Kidney (tissue), 14 donors: ENCODE data around the gene AGPAT3. TPM values are rescaled to one million over a fixed set of nuclear protein-coding genes. Genes with fewer than 3 reads are reported as not detected.
A peak's percentile ranks its signal among the peaks of the same experiment; 100 is the strongest.

ENCODE experiments used
- DNase-seq, 5 donors: peaks; one replicate each; pipeline ENCODE4 v3.0.0-alpha.2; 2013 to 2020
- FAIRE-seq: peaks from 2 replicates; lab custom pipeline; 2012; peaks lifted over from hg19 to GRCh38; lab: Jason Lieb, UNC
- H3K27ac ChIP-seq, 2 donors: one replicate each; pipeline ENCODE4 v1.7.0; 2013; ENCODE audit warnings: low read depth in 2 of 2, low read length in 2 of 2, inconsistent platforms in 1 of 2
- H3K27me3 ChIP-seq: one replicate; pipeline ENCODE4 v1.7.1; 2013; ENCODE audit warnings: low read length, inconsistent platforms; ENCODE audit not compliant: control insufficient read depth, insufficient read depth
- H3K36me3 ChIP-seq, 3 donors: one replicate each; pipeline versions ENCODE4 v1.7.0 to v1.7.1; 2013; ENCODE audit warnings: low read length in 3 of 3, control low read depth in 1 of 3, inconsistent platforms in 1 of 3; ENCODE audit not compliant: insufficient read depth in 3 of 3, control insufficient read depth in 2 of 3
- H3K4me1 ChIP-seq, 3 donors: one replicate each; pipeline versions ENCODE4 v1.7.0 to v1.7.1; 2013; ENCODE audit warnings: low read length in 3 of 3, inconsistent platforms in 1 of 3, low read depth in 1 of 3; ENCODE audit not compliant: control insufficient read depth in 2 of 3, insufficient read depth in 2 of 3
- H3K4me3 ChIP-seq, 3 donors: one replicate each; pipeline versions ENCODE4 v1.7.0 to v1.8.1; 2013; ENCODE audit warnings: low read length in 3 of 3, control low read depth in 1 of 3, inconsistent platforms in 1 of 3
- H3K9ac ChIP-seq, 3 donors: one replicate each; pipeline versions ENCODE4 v1.7.0 to v1.7.1; 2013; ENCODE audit warnings: low read length in 3 of 3, control low read depth in 1 of 3, inconsistent platforms in 1 of 3
- H3K9me3 ChIP-seq, 3 donors: one replicate each; pipeline versions ENCODE4 v1.7.0 to v1.7.1; 2013; ENCODE audit warnings: low read length in 3 of 3, control low read depth in 1 of 3, inconsistent platforms in 1 of 3; ENCODE audit not compliant: control insufficient read depth in 2 of 3, insufficient read depth in 1 of 3
- intact Hi-C: fragments of 100-400 bp; cut with DNase I; formaldehyde crosslinking; loops from one replicate; pipeline ENCODE4 v1.11.1; 2022
- polyA plus RNA-seq: library from polyadenylated mRNA; stranded (reverse); fragments of 350-450 nt; fragmentation: Illumina TruSeq; extraction: RNeasy Lipid Tissue Mini Kit (QIAGEN cat#74804); gene quantifications from one replicate; pipeline ENCODE4 v1.2.3, GENCODE V29; 2014; ENCODE audit warnings: low read depth, low replicate concordance; ENCODE audit not compliant: insufficient read depth
- total RNA-seq: library from RNA; stranded (reverse); fragmentation: NEBNext Ultra II Directional; extraction: Animal tissue kit (Norgen Biotek cat#: 25700); gene quantifications from one replicate; pipeline ENCODE4 v1.2.1, GENCODE V29; 2021
- TF ChIP-seq, protein P1 (sequence below): IDR thresholded peaks from 3 replicates; pipeline ENCODE4 v1.5.1; 2012; ENCODE audit warnings: mild to moderate bottlenecking, moderate library complexity, borderline replicate concordance; ENCODE audit not compliant: insufficient read depth; ENCODE audit errors: extremely low read depth
- donor health status: control.
- donor health status: control.
- donor health status: control.
- donor health status: control.
- donor health status: control.
- donor health status: DM: yes; HTN: yes; CAD: no.
- donor health status: Normal renal cell carcinoma (clear cell type).

The AGPAT3 gene
- total and polyA plus RNA-seq, 2 donors from 2014 or later, result 40.3 to 86.2 TPM

DNA sequence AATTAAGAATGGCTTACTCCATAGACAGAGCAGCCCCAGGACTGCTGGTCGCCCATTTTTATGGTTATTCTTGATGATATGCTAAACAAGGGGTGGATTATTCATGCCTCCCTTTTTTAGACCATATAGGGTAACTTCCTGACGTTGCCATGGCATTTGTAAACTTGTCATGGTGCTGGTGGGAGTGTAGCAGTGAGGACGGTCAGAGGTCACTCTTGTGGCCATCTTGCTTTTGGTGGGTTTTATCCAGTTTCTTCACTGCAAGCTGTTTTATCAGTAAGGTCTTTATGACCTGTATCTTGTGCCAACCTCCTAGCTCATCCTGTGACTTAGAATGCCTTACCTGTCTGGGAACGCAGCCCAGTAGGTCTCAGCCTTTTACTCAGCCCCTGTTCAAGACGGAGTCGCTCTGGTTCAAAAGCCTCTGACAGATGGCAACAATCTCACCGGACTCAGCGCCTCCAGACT is 5.2 kb upstream of the AGPAT3 start:
- no peaks in the 10 kb centered on the region for H3K9me3 ChIP-seq
- DNase-seq (peak in 1 of 5 donors; percentile 37), FAIRE-seq (no peak)
- H3K9ac ChIP-seq, result no peak overlapping the region
- no peak overlapping the region for H3K4me3 ChIP-seq
- TF ChIP-seq, protein P1, sequence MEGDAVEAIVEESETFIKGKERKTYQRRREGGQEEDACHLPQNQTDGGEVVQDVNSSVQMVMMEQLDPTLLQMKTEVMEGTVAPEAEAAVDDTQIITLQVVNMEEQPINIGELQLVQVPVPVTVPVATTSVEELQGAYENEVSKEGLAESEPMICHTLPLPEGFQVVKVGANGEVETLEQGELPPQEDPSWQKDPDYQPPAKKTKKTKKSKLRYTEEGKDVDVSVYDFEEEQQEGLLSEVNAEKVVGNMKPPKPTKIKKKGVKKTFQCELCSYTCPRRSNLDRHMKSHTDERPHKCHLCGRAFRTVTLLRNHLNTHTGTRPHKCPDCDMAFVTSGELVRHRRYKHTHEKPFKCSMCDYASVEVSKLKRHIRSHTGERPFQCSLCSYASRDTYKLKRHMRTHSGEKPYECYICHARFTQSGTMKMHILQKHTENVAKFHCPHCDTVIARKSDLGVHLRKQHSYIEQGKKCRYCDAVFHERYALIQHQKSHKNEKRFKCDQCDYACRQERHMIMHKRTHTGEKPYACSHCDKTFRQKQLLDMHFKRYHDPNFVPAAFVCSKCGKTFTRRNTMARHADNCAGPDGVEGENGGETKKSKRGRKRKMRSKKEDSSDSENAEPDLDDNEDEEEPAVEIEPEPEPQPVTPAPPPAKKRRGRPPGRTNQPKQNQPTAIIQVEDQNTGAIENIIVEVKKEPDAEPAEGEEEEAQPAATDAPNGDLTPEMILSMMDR, result no peak
- H3K36me3 ChIP-seq, result no peaks in the 10 kb centered on the region
- no peaks in the 10 kb centered on the region for H3K27me3 ChIP-seq
- no peaks in the 10 kb centered on the region for H3K4me1 ChIP-seq
- H3K27ac ChIP-seq, result no peak overlapping the region
- intact Hi-C loops, result no loop called here

DNA sequence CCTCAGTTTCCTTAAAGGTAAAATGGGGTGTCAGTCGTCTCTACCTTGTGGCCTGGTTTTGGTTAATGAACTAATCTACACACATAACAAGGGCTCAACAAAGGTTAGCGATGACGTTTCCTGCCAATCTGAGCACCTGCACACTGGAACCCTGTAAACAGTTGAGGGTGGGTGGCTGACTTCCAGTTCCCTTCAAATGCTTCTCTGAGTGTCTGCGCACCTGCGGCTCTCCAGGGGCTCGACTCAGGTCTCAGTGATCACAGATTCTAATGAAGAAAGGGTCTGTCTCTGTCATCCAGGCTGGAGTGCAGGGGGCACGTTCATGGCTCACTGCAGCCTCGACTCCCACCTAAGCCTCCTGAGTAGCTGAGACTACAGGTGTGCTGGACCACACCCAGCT is 3.3 kb upstream of the AGPAT3 start:
- Histone ChIP-seq H3K4me3 (no peak overlapping the region), H3K9ac (no peak overlapping the region), H3K27me3 (no peaks in the 10 kb centered on the region), H3K9me3 (no peaks in the 10 kb centered on the region), H3K27ac (no peak overlapping the region), H3K4me1 (peaks cover 0 to 4% (median 0%) of the 10 kb centered on the region in 3 donors), H3K36me3 (no peaks in the 10 kb centered on the region)
- intact Hi-C loops, result no loop called here
- TF ChIP-seq, protein P1, result no peak
- DNase-seq (no peak), FAIRE-seq (no peak)

DNA sequence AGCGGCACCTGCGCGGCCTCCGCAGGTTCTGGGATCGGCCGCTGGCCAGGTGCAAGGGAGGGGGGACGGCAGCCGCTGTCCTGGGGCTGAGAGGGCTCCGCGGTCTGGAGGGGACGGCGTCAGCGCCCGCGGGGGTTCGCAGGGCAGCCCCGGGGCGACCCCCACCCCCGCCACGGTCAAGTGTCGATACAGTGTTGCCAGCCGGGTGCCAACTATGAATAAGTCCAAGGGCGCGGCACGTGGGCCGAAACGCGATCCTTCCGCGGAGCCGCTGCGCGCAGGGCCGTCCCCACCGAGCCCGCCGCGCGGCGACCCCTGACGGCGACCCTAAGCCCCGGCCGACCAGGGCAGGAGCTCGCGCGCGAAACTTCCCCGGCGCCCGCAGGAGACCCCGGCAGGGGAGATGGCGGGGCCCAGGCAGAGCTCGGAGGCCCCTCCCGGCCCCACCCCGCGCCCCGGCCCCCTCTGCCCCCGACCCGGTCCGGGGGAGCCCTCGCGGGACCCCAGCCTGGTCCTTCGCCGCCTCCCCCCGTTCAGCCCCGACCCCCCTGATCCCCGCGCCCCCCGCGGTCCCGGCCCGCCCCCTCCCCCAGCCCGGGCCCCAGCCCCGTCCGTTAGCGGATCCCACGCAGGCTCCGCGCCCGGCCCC is 586 bp upstream of the AGPAT3 start:
- Histone ChIP-seq H3K27ac (peak overlapping the region; percentile 51 to 72), H3K36me3 (peaks cover 0 to 2% (median 0%) of the 10 kb centered on the region in 3 donors), H3K9me3 (no peaks in the 10 kb centered on the region), H3K9ac (peak overlapping the region in 2 of 3 donors; percentile 48 to 61), H3K4me3 (peak overlapping the region in 1 of 3 donors; percentile 59), H3K4me1 (peaks cover 0 to 17% (median 8%) of the 10 kb centered on the region in 3 donors), H3K27me3 (no peaks in the 10 kb centered on the region)
- TF ChIP-seq, protein P1, result no peak
- FAIRE-seq (no peak), DNase-seq (peak; percentile 36 to 87 (median 65))
- intact Hi-C loops, result no loop called here
